ENCODE results near the gene MEX3A.
"Not testable (repeated sequence)": the region's sequence is repeated elsewhere in the genome, so short reads cannot be mapped to it uniquely, and the experiment has no call there.

The MEX3A gene

GRCh38 chr1:156078728-156079127 lies 3.5 kb downstream of the MEX3A start:
- no peak for DNase-seq

GRCh38 chr1:156077430-156077760 lies 4.9 kb downstream of the MEX3A start:
- no peak for DNase-seq

GRCh38 chr1:156076609-156077429 lies 5.4 kb downstream of the MEX3A start:
- DNase-seq = no peak

GRCh38 chr1:156075775-156076204 lies 6.5 kb downstream of the MEX3A start:
- no peak for DNase-seq

- DNase-seq = no peak
These were observed 7.1 kb downstream of the MEX3A start for GRCh38 chr1:156075162-156075561.

GRCh38 chr1:156074661-156075060 lies 7.6 kb downstream of the MEX3A start:
- DNase-seq = no peak

- no peak for DNase-seq
These were observed 8.5 kb downstream of the MEX3A start for GRCh38 chr1:156073740-156074139.

- DNase-seq = no peak
These were observed 9.1 kb downstream of the MEX3A start for GRCh38 chr1:156073110-156073687.

GRCh38 chr1:156072251-156072650 lies 10.0 kb downstream of the MEX3A start:
- no peak for DNase-seq

- DNase-seq = not testable (repeated sequence)
These were observed 10.9 kb downstream of the MEX3A start for GRCh38 chr1:156071332-156071816.

- no peak for DNase-seq
These were observed 11.7 kb downstream of the MEX3A start for GRCh38 chr1:156070548-156070947.

GRCh38 chr1:156069490-156070455 lies 12.5 kb downstream of the MEX3A start:
- DNase-seq = no peak

- DNase-seq = no peak
These were observed 15.0 kb downstream of the MEX3A start for GRCh38 chr1:156067262-156067661.

GRCh38 chr1:156065871-156066270 lies 16.4 kb downstream of the MEX3A start:
- DNase-seq = no peak

- DNase-seq = no peak
These were observed 17.1 kb downstream of the MEX3A start for GRCh38 chr1:156065212-156065611.

GRCh38 chr1:156064615-156065014 lies 17.6 kb downstream of the MEX3A start:
- no peak for DNase-seq

GRCh38 chr1:156063997-156064285 lies 18.3 kb downstream of the MEX3A start:
- DNase-seq = no peak

- DNase-seq = no peak
These were observed 20.1 kb downstream of the MEX3A start for GRCh38 chr1:156062189-156062588.

- DNase-seq = no peak
These were observed 21.2 kb downstream of the MEX3A start, which contains the start of gene RAB25 for GRCh38 chr1:156060937-156061636. Gene RAB25, plus strand, starts transcription at chr1:156061160. Its CDS starts 241 bp downstream, at chr1:156061401.

- DNase-seq = no peak
These were observed 25.9 kb downstream of the MEX3A start for GRCh38 chr1:156056326-156056849.

- DNase-seq = no peak
These were observed 26.8 kb downstream of the MEX3A start for GRCh38 chr1:156055281-156056048.

Measured in stimulated activated CD4-positive, alpha-beta T cell treated with anti-CD3 and anti-CD28 coated beads, Interleukin-2, amount 100 ng/mL, for 24 hours (primary cell).